Cardiac fibroblast (primary cell): ENCODE results near the gene ATP10A.

ENCODE experiments used
- DNase-seq, 2 donors: peaks; one replicate each; pipeline versions ENCODE4 v3.0.0 to v3.0.0-alpha.2; 2010; ENCODE audit warnings: low read depth in 2 of 2
- H3K4me3 ChIP-seq, 2 donors: replicated peaks in 1 of 2; 1 replicate in 1 of 2; 2 replicates in 1 of 2; pipeline ENCODE4 v1.5.1; 2011; ENCODE audit warnings: low read depth in 2 of 2, low read length in 2 of 2, mild to moderate bottlenecking in 2 of 2, moderate library complexity in 1 of 2
- CTCF ChIP-seq: IDR thresholded peaks from one replicate; pipeline ENCODE4 v1.5.1; 2011; ENCODE audit warnings: low read depth, mild to moderate bottlenecking, low read length, inconsistent platforms

Gene ATP10A

GRCh38 chr15:25850154-25851111 lies 12.7 kb downstream of the ATP10A start:
- H3K4me3 ChIP-seq, result peak overlapping the region; percentile 35 to 43
- TF ChIP-seq CTCF, result no peak
- peak; percentile 73 to 85 for DNase-seq

- peak; percentile 80 to 85 for DNase-seq
- no peak for TF ChIP-seq CTCF
- H3K4me3 ChIP-seq, result peak overlapping the region in 1 of 2 donors; percentile 3
Observed at GRCh38 chr15:25849157-25849921, 13.8 kb downstream of the ATP10A start.

GRCh38 chr15:25848784-25849156 lies 14.4 kb downstream of the ATP10A start:
- no peak for DNase-seq
- H3K4me3 ChIP-seq, result no peak overlapping the region
- no peak for TF ChIP-seq CTCF

- no peak overlapping the region for H3K4me3 ChIP-seq
- TF ChIP-seq CTCF, result no peak
Observed at GRCh38 chr15:25848325-25848724, 14.8 kb downstream of the ATP10A start.

GRCh38 chr15:25847051-25847450 lies 16.1 kb downstream of the ATP10A start:
- no peak for DNase-seq
- no peak overlapping the region for H3K4me3 ChIP-seq

More at GRCh38 chr15:25848325-25848724, 14.8 kb downstream of the ATP10A start:
- no peak for DNase-seq

GRCh38 chr15:25846377-25846776 lies 16.8 kb downstream of the ATP10A start:
- no peak for TF ChIP-seq CTCF
- no peak for DNase-seq
- H3K4me3 ChIP-seq, result no peak overlapping the region

More at GRCh38 chr15:25847051-25847450, 16.1 kb downstream of the ATP10A start:
- no peak for TF ChIP-seq CTCF
